ENCODE results near the gene ZNF222.

GRCh38 chr19:44010468-44010867 is 14.7 kb upstream of the ZNF222 start:
- TF ChIP-seq GATA2 (IDR thresholded peaks at IDR 0.05; ENCODE audit: low read depth, low read length) (no peak), GATA3 (IDR thresholded peaks at IDR 0.05; ENCODE audit: low read depth, low read length) (no peak)

Data from SH-SY5Y (cell line).